ENCODE data around the gene BAK1.

BAK1 gene

GRCh38 chr6:33616913-33617312, 36.8 kb upstream of the BAK1 start:
- H2AFZ ChIP-seq (ENCODE audit: low read length) = no peak overlapping the region
- H2BK12ac ChIP-seq (ENCODE audit: low read length) = no peak overlapping the region
- H3K18ac ChIP-seq (ENCODE audit: low read length) = no peak overlapping the region
- H4K91ac ChIP-seq (ENCODE audit: low read depth, low read length, poor library complexity) = no peak overlapping the region
- no peak overlapping the region for H2AK5ac ChIP-seq (ENCODE audit: low read depth, low read length)
- no peak overlapping the region for H3K4me3 ChIP-seq (ENCODE audit: low read length in 2 of 2)
- peaks cover 2 to 6% of the 10 kb centered on the region in 2 donors for H3K4me1 ChIP-seq (ENCODE audit: control insufficient read depth in 2 of 2, insufficient read depth in 1 of 2, low read depth in 1 of 2, low read length in 2 of 2)
- H4K8ac ChIP-seq (ENCODE audit: low read depth, low read length) = no peak overlapping the region
- no peak overlapping the region for H3K23ac ChIP-seq (ENCODE audit: low read depth, low read length, poor library complexity)
- H2BK5ac ChIP-seq (ENCODE audit: low read length) = no peak overlapping the region
- WGBS, 2 donors (ENCODE audit: extremely low coverage in 2 of 2, insufficient read length in 2 of 2, insufficient replicate concordance in 1 of 2) = no CpG with 5 or more reads among the region's 4 CpGs
- no peaks in the 10 kb centered on the region for H3K79me1 ChIP-seq (ENCODE audit: low read depth, low read length)
- H3K9me3 ChIP-seq (replicated peaks in 1 of 2; ENCODE audit: control insufficient read depth in 2 of 2, insufficient read depth in 1 of 2, low read depth in 1 of 2, low read length in 2 of 2) = peaks cover 0 to 2% of the 10 kb centered on the region in 2 donors
- no peak overlapping the region for H3K4ac ChIP-seq (ENCODE audit: low read length)
- no peak overlapping the region for H2BK120ac ChIP-seq (ENCODE audit: low read depth, low read length)
- no peaks in the 10 kb centered on the region for H3K36me3 ChIP-seq (replicated peaks in 1 of 2; ENCODE audit: control insufficient read depth in 2 of 2, insufficient read depth in 2 of 2, low read length in 2 of 2)
- no peak overlapping the region for H3K27ac ChIP-seq (replicated peaks; ENCODE audit: low read length)
- H2BK15ac ChIP-seq (ENCODE audit: low read length) = no peak overlapping the region
- H3K4me2 ChIP-seq (ENCODE audit: insufficient read depth, low read length, poor library complexity, severe bottlenecking) = no peak overlapping the region
- peaks cover 4 to 42% (median 18%) of the 10 kb centered on the region in 3 experiments for H3K27me3 ChIP-seq (ENCODE audit: control insufficient read depth in 3 of 3, insufficient read depth in 3 of 3, low read depth in 1 of 3, low read length in 3 of 3)
- DNase-seq (ENCODE audit: low spot score) = no peak
- H3K14ac ChIP-seq (ENCODE audit: low read length) = no peak overlapping the region
- H3K9ac ChIP-seq (ENCODE audit: low read depth, low read length, poor library complexity) = no peak overlapping the region

- H3K79me1 ChIP-seq (ENCODE audit: low read depth, low read length) = no peaks in the 10 kb centered on the region
- no peak overlapping the region for H4K91ac ChIP-seq (ENCODE audit: low read depth, low read length, poor library complexity)
- no peak overlapping the region for H4K8ac ChIP-seq (ENCODE audit: low read depth, low read length)
- no peak overlapping the region for H2AFZ ChIP-seq (ENCODE audit: low read length)
- no peak overlapping the region for H3K4me3 ChIP-seq (ENCODE audit: low read length in 2 of 2)
- DNase-seq (ENCODE audit: low spot score) = no peak
- H3K23ac ChIP-seq (ENCODE audit: low read depth, low read length, poor library complexity) = no peak overlapping the region
- no peak overlapping the region for H3K14ac ChIP-seq (ENCODE audit: low read length)
- H2BK120ac ChIP-seq (ENCODE audit: low read depth, low read length) = no peak overlapping the region
- peaks cover 4 to 10% of the 10 kb centered on the region in 2 donors for H3K4me1 ChIP-seq (ENCODE audit: control insufficient read depth in 2 of 2, insufficient read depth in 1 of 2, low read depth in 1 of 2, low read length in 2 of 2)
- peaks cover 0 to 4% of the 10 kb centered on the region in 2 donors for H3K9me3 ChIP-seq (replicated peaks in 1 of 2; ENCODE audit: control insufficient read depth in 2 of 2, insufficient read depth in 1 of 2, low read depth in 1 of 2, low read length in 2 of 2)
- no peak overlapping the region for H3K18ac ChIP-seq (ENCODE audit: low read length)
- no peak overlapping the region for H2AK5ac ChIP-seq (ENCODE audit: low read depth, low read length)
- H3K27me3 ChIP-seq (ENCODE audit: control insufficient read depth in 3 of 3, insufficient read depth in 3 of 3, low read depth in 1 of 3, low read length in 3 of 3) = peaks cover 0 to 37% (median 11%) of the 10 kb centered on the region in 3 experiments
- no peak overlapping the region for H3K4me2 ChIP-seq (ENCODE audit: insufficient read depth, low read length, poor library complexity, severe bottlenecking)
- H3K9ac ChIP-seq (ENCODE audit: low read depth, low read length, poor library complexity) = peak overlapping the region; percentile 60
- H2BK12ac ChIP-seq (ENCODE audit: low read length) = no peak overlapping the region
- H2BK5ac ChIP-seq (ENCODE audit: low read length) = no peak overlapping the region
- H2BK15ac ChIP-seq (ENCODE audit: low read length) = no peak overlapping the region
- H3K4ac ChIP-seq (ENCODE audit: low read length) = no peak overlapping the region
- no peak overlapping the region for H3K27ac ChIP-seq (replicated peaks; ENCODE audit: low read length)
- no CpG with 5 or more reads among the region's 2 CpGs for WGBS, 2 donors (ENCODE audit: extremely low coverage in 2 of 2, insufficient read length in 2 of 2, insufficient replicate concordance in 1 of 2)
- H3K36me3 ChIP-seq (replicated peaks in 1 of 2; ENCODE audit: control insufficient read depth in 2 of 2, insufficient read depth in 2 of 2, low read length in 2 of 2) = no peaks in the 10 kb centered on the region
Observed at GRCh38 chr6:33616113-33616512, 36.0 kb upstream of the BAK1 start.

- Histone ChIP-seq H3K23ac (ENCODE audit: low read depth, low read length, poor library complexity) (peak overlapping the region; percentile 23), H3K36me3 (replicated peaks in 1 of 2; ENCODE audit: control insufficient read depth in 2 of 2, insufficient read depth in 2 of 2, low read length in 2 of 2) (no peaks in the 10 kb centered on the region), H3K14ac (ENCODE audit: low read length) (no peak overlapping the region), H3K4me2 (ENCODE audit: insufficient read depth, low read length, poor library complexity, severe bottlenecking) (no peak overlapping the region), H3K9me3 (replicated peaks in 1 of 2; ENCODE audit: control insufficient read depth in 2 of 2, insufficient read depth in 1 of 2, low read depth in 1 of 2, low read length in 2 of 2) (peaks cover 0 to 4% of the 10 kb centered on the region in 2 donors), H2AK5ac (ENCODE audit: low read depth, low read length) (peak overlapping the region; percentile 82), H3K18ac (ENCODE audit: low read length) (peak overlapping the region; percentile 7), H3K27ac (replicated peaks; ENCODE audit: low read length) (no peak overlapping the region), H2BK5ac (ENCODE audit: low read length) (peak overlapping the region; percentile 19), H2BK15ac (ENCODE audit: low read length) (peak overlapping the region; percentile 55), H4K8ac (ENCODE audit: low read depth, low read length) (no peak overlapping the region), H2BK12ac (ENCODE audit: low read length) (no peak overlapping the region), H2AFZ (ENCODE audit: low read length) (no peak overlapping the region), H3K27me3 (ENCODE audit: control insufficient read depth in 3 of 3, insufficient read depth in 3 of 3, low read depth in 1 of 3, low read length in 3 of 3) (peaks cover 0 to 17% (median 0%) of the 10 kb centered on the region in 3 experiments), H2BK120ac (ENCODE audit: low read depth, low read length) (no peak overlapping the region), H3K4me3 (ENCODE audit: low read length in 2 of 2) (no peak overlapping the region), H3K9ac (ENCODE audit: low read depth, low read length, poor library complexity) (no peak overlapping the region), H4K91ac (ENCODE audit: low read depth, low read length, poor library complexity) (no peak overlapping the region), H3K4ac (ENCODE audit: low read length) (no peak overlapping the region), H3K79me1 (ENCODE audit: low read depth, low read length) (no peaks in the 10 kb centered on the region), H3K4me1 (ENCODE audit: control insufficient read depth in 2 of 2, insufficient read depth in 1 of 2, low read depth in 1 of 2, low read length in 2 of 2) (peaks cover 20 to 29% of the 10 kb centered on the region in 2 donors)
- WGBS, 2 donors (ENCODE audit: extremely low coverage in 2 of 2, insufficient read length in 2 of 2, insufficient replicate concordance in 1 of 2) = no CpG with 5 or more reads among the region's 10 CpGs
- no peak for DNase-seq (ENCODE audit: low spot score)
Observed at GRCh38 chr6:33613795-33614168, 33.7 kb upstream of the BAK1 start.

- peak overlapping the region; percentile 55 for H2BK15ac ChIP-seq (ENCODE audit: low read length)
- no peak overlapping the region for H3K9ac ChIP-seq (ENCODE audit: low read depth, low read length, poor library complexity)
- H2BK5ac ChIP-seq (ENCODE audit: low read length) = peak overlapping the region; percentile 19
- no peak overlapping the region for H3K14ac ChIP-seq (ENCODE audit: low read length)
- no peak for DNase-seq (ENCODE audit: low spot score)
- WGBS, 2 donors (ENCODE audit: extremely low coverage in 2 of 2, insufficient read length in 2 of 2, insufficient replicate concordance in 1 of 2) = 100% methylated on average over 1 of the region's 8 CpGs; no CpG with 5 or more reads in 1 of the 2 donors
- peaks cover 0 to 4% of the 10 kb centered on the region in 2 donors for H3K9me3 ChIP-seq (replicated peaks in 1 of 2; ENCODE audit: control insufficient read depth in 2 of 2, insufficient read depth in 1 of 2, low read depth in 1 of 2, low read length in 2 of 2)
- H2AFZ ChIP-seq (ENCODE audit: low read length) = no peak overlapping the region
- H3K4me3 ChIP-seq (ENCODE audit: low read length in 2 of 2) = no peak overlapping the region
- H3K4me1 ChIP-seq (ENCODE audit: control insufficient read depth in 2 of 2, insufficient read depth in 1 of 2, low read depth in 1 of 2, low read length in 2 of 2) = peaks cover 20 to 33% of the 10 kb centered on the region in 2 donors
- H3K4me2 ChIP-seq (ENCODE audit: insufficient read depth, low read length, poor library complexity, severe bottlenecking) = no peak overlapping the region
- H2AK5ac ChIP-seq (ENCODE audit: low read depth, low read length) = peak overlapping the region; percentile 82
- H2BK12ac ChIP-seq (ENCODE audit: low read length) = no peak overlapping the region
- H4K8ac ChIP-seq (ENCODE audit: low read depth, low read length) = no peak overlapping the region
- H3K27ac ChIP-seq (replicated peaks; ENCODE audit: low read length) = no peak overlapping the region
- H2BK120ac ChIP-seq (ENCODE audit: low read depth, low read length) = no peak overlapping the region
- H3K27me3 ChIP-seq (ENCODE audit: control insufficient read depth in 3 of 3, insufficient read depth in 3 of 3, low read depth in 1 of 3, low read length in 3 of 3) = peaks cover 0 to 15% (median 0%) of the 10 kb centered on the region in 3 experiments
- no peak overlapping the region for H3K4ac ChIP-seq (ENCODE audit: low read length)
- H3K18ac ChIP-seq (ENCODE audit: low read length) = peak overlapping the region; percentile 25
- peak overlapping the region; percentile 89 for H3K23ac ChIP-seq (ENCODE audit: low read depth, low read length, poor library complexity)
- no peaks in the 10 kb centered on the region for H3K79me1 ChIP-seq (ENCODE audit: low read depth, low read length)
- no peaks in the 10 kb centered on the region for H3K36me3 ChIP-seq (replicated peaks in 1 of 2; ENCODE audit: control insufficient read depth in 2 of 2, insufficient read depth in 2 of 2, low read length in 2 of 2)
- no peak overlapping the region for H4K91ac ChIP-seq (ENCODE audit: low read depth, low read length, poor library complexity)
Observed at GRCh38 chr6:33613146-33613794, 33.2 kb upstream of the BAK1 start.
